GM19023 (cell line): ENCODE results near the gene EFHB.
"Not testable (repeated sequence)": the region's sequence is repeated elsewhere in the genome, so short reads cannot be mapped to it uniquely, and the experiment has no call there.

Experiments
- ATAC-seq: cut with Tn5 transposase; IDR thresholded peaks from one replicate; pipeline ENCODE4 v1.9.1; 2021; ENCODE audit warnings: mild to moderate bottlenecking, moderate library complexity; ENCODE audit not compliant: unreplicated experiment

The EFHB gene

GRCh38 chr3:19932422-19932821 is 1.6 kb downstream of the EFHB start:
- ATAC-seq, result no peak

DNA sequence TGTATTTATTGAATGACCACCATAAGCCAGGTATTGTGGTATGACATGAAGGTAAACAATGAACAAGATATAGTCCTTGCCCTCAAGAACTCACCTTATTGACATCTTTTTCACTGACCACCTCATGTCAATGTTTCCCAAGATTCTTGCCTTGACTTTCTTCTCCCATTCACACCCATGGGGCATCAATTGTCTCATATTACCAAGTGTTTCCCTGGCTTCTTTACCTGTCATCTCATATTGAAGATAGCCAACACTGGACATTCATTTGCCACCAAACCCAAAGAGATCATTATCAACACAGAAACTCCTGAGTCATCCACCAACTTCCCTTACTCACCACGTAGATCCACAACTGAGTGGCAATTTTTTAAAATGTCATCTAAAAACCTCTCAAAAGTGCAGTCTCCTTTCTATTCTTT is 2.2 kb downstream of the EFHB start:
- peak; percentile 44 for ATAC-seq

DNA sequence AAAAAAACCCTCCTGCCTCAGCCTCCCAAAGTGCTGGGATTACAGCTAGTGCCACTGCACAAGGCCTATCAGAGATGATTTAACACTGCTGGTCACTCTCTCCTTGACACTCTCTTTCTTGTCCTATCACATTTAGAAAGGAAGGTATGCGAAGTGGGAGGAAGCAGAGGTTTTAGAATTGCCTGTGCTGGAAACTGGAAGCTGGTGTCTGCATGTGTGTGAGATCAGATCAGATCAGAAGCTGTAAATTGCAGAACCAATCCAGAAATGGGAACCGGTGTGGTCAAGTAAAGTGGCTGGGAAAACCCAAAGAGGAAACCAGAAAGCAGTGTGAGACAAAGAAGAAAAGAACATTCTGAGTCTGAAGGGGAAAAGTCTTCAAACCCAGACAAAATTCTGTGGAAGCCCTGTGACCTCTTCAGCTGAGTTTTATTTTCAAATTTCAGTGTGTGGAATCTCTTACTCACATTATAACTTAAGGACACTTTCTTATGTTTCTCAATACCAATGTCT is 2.8 kb downstream of the EFHB start:
- peak; percentile 83 for ATAC-seq

GRCh38 chr3:19920401-19921080 is 13.5 kb downstream of the EFHB start:
- ATAC-seq, result no peak

DNA sequence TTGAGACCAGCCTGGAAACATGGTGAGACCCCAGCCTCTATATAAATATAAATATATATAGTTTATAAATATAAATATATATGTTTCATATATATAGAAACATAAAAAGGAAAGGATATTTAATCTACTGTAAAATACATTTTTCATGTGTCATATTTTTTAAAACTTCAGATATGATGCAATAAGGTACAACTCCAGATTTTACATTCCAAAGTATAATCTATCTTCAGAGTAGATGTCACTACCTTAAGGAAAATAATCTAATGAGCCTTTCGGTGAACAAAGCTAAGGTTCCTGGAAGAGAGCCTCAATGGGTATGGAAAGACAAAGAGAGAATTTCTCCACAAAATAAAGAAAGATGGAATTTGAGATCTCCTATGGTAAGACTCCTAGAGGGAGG is 16.9 kb downstream of the EFHB start:
- ATAC-seq, result no peak

GRCh38 chr3:19911452-19911851 is 22.6 kb downstream of the EFHB start:
- ATAC-seq, result no peak

- no peak for ATAC-seq
These were observed 26.5 kb downstream of the EFHB start for GRCh38 chr3:19907523-19907922.

DNA sequence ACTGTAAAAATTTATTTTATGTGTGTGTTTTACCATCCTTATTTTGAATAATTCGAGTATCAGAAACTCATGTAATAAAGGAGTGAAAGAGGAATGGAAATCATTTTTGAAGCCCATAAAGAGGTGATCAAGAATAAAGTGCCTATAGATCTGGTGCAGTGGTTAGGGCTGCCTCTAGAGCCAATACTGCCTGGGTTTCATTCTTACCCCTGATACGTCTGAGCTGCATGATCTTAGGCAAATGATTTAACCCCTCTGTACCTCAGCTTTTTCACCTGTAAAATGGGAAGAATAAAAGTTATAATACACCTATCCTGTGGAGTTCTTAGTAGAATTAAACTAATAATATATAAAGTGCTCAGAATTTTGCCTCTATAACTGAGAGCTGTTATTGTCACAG is 30.4 kb downstream of the EFHB start:
- no peak for ATAC-seq

DNA sequence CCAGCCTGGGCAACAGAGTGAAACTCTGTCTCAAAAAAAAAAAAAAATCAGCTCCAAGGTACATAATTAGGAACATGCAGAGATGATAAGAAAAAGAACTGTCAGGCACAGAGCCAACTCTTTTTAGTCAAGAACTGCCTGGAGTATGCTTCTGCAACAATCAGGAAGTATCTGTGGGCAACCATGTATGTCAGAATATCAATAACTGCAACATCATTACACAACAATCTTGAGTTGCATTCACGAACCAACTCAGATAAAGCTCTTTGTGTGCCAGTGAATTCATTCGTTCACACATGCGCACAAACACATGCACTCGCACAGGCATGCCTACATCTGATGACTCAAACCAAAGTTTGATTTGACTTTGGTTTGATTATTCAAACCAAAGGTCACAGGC is 32.1 kb downstream of the EFHB start:
- no peak for ATAC-seq

- no peak for ATAC-seq
These were observed 32.7 kb downstream of the EFHB start for GRCh38 chr3:19901337-19901736.

GRCh38 chr3:19899833-19900232 is 34.2 kb downstream of the EFHB start:
- not testable (repeated sequence) for ATAC-seq

- ATAC-seq, result no peak
These were observed 34.8 kb downstream of the EFHB start for GRCh38 chr3:19899264-19899663.

GRCh38 chr3:19898721-19899120 is 35.3 kb downstream of the EFHB start:
- ATAC-seq, result no peak

- ATAC-seq, result no peak
These were observed 42.3 kb downstream of the EFHB start for GRCh38 chr3:19891740-19892139.

GRCh38 chr3:19888428-19889152 is 45.4 kb downstream of the EFHB start:
- no peak for ATAC-seq

DNA sequence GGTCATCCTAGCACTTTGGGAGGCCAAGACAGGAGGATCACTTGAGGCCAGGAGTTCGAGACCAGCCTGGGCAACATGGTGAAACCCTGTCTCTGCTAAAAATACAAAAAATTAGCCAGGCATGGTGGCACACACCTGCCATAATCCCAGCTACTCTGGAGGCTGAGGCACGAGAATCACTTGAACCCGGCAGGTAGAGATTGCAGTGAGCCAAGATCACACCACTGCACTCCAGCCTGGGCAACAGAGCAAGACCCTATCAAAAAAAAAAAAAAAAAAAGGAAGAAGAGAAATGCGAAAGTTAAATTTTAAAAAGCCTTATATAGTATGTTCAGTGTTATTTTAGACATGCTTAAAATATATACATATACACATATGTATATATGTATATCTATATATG is 46.9 kb downstream of the EFHB start:
- not testable (repeated sequence) for ATAC-seq

DNA sequence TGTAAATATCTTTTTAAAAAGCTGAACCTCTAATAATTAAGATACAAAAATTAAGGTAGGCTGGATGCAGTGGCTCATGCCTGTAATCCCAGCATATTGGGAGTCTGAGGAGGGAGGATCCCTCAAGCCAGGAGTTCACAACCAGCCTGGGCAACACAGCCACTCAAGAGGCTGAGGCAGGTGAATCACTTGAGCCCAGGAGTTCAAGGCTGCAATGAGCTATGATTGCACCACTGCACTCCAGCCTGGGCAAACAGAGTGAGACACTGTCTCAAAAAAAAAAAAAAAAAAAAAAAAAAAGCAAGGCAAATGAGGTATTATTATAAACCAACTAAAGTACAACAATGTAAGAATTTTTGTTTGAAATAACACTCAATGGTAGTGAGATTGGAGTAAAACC is 47.6 kb downstream of the EFHB start:
- no peak for ATAC-seq

- no peak for ATAC-seq
These were observed 48.5 kb downstream of the EFHB start for GRCh38 chr3:19885468-19885867.

GRCh38 chr3:19881852-19882251 is 52.2 kb downstream of the EFHB start:
- ATAC-seq, result no peak

DNA sequence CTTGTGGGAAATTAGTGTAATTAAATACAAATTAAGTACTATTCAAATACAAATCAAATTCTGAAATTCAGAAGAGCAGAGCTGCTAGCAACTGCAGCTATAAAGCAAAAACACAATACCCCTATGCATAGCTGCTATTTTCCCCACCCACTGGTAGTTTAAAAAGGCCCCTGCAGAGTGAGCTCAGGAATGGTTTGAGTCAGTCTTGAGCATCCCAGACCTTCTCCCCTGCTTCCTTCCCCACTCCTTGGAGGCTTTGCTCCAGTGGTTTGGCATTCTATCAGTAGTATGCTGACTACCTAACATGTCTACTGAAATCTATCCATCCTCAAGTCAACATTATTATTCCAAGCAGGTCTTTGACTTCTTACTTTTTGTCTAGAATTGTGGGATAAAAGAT is 53.0 kb downstream of the EFHB start:
- ATAC-seq, result no peak

- ATAC-seq, result no peak
These were observed 56.4 kb downstream of the EFHB start for GRCh38 chr3:19877656-19878055.

- peak; percentile 86 for ATAC-seq
These were observed 67.2 kb downstream of the EFHB start for GRCh38 chr3:19866751-19867347.
